K562 (cell line): ENCODE results near the gene GPR142.

ENCODE experiments used
- CEBPB ChIP-seq: fragments of 450-650 bp; IDR thresholded peaks from 2 replicates; pipeline ENCODE4 v1.6.1; 2016; ENCODE audit warnings: missing genetic modification characterization, missing compliant biosample characterization
- CTCF ChIP-seq, 3 experiments: IDR thresholded peaks in 2 of 3; conservative IDR thresholded peaks in 1 of 3; 2 replicates each; pipeline ENCODE4 v1.5.1; 2011 to 2012; ENCODE audit warnings: low read length in 3 of 3, mild to moderate bottlenecking in 3 of 3, control low read depth in 2 of 3, improper control_type of control experiment in 1 of 3, inconsistent platforms in 1 of 3, low read depth in 1 of 3, mixed read lengths in 1 of 3, moderate library complexity in 1 of 3; ENCODE audit not compliant: insufficient read depth in 2 of 3
- HDAC3 ChIP-seq: fragments of 450-650 bp; IDR thresholded peaks from 2 replicates; pipeline ENCODE4 v1.6.1; 2018; ENCODE audit warnings: borderline replicate concordance, mild to moderate bottlenecking, moderate library complexity; ENCODE audit not compliant: partially characterized antibody
- PCBP2 ChIP-seq: fragments of 200-400 bp; formaldehyde crosslinking; IDR thresholded peaks from 2 replicates; pipeline ENCODE4 v1.6.1; 2018; ENCODE audit warnings: low read length, low read depth, mild to moderate bottlenecking, moderate library complexity; ENCODE audit not compliant: poor library complexity, severe bottlenecking
- POLR2A ChIP-seq: fragments of 450-650 bp; conservative IDR thresholded peaks from 2 replicates; pipeline ENCODE4 v1.6.1; 2016
- XRCC4 ChIP-seq: IDR thresholded peaks from one replicate; pipeline ENCODE4 v1.6.1; 2011; ENCODE audit not compliant: insufficient read depth, insufficient read length; ENCODE audit errors: extremely low read depth

- TF ChIP-seq POLR2A (no peak), HDAC3 (no peak), CTCF (IDR thresholded peaks at IDR 0.05 in 2 of 3, conservative IDR thresholded peaks at IDR 0.05 in 1 of 3; ENCODE audit: insufficient read depth in 2 of 3, low read depth in 1 of 3, low read length in 3 of 3) (no peak), PCBP2 (no peak), CEBPB (tag) (no peak), XRCC4 (no peak)
Observed at GRCh38 chr17:74407384-74407783, 40.1 kb downstream of the GPR142 start.
